Uterus (tissue), 4 donors: Measurements from ENCODE around the gene STAT1. TPM values are rescaled to one million over a fixed set of nuclear protein-coding genes. Genes with fewer than 3 reads are reported as not detected.

ENCODE experiments used
- DNase-seq, 2 donors: peaks; one replicate each; pipeline ENCODE4 v3.0.0-alpha.2; 2019 to 2020
- H3K27ac ChIP-seq, 2 donors: fragments of 200-600 bp; sonication (generic); 1 replicate in 1 of 2; 2 replicates in 1 of 2; pipeline ENCODE4 v1.5.1; 2016 to 2018
- H3K27me3 ChIP-seq, 2 donors: fragments of 200-600 bp; sonication (generic); one replicate each; pipeline ENCODE4 v1.5.1; 2018 to 2019; ENCODE audit warnings: control low read depth in 1 of 2
- H3K36me3 ChIP-seq, 2 donors: fragments of 200-600 bp; sonication (generic); one replicate each; pipeline ENCODE4 v1.5.1; 2019; ENCODE audit warnings: control low read depth in 1 of 2
- H3K4me1 ChIP-seq, 2 donors: fragments of 200-600 bp; sonication (generic); one replicate each; pipeline ENCODE4 v1.5.1; 2018 to 2019; ENCODE audit warnings: control low read depth in 1 of 2
- H3K4me3 ChIP-seq, 2 donors: fragments of 200-600 bp; sonication (generic); 1 replicate in 1 of 2; 2 replicates in 1 of 2; pipeline ENCODE4 v1.5.1; 2018 to 2019; ENCODE audit warnings: mild to moderate bottlenecking in 1 of 2
- H3K9me3 ChIP-seq, 2 donors: fragments of 200-600 bp; sonication (generic); one replicate each; pipeline ENCODE4 v1.5.1; 2019; ENCODE audit warnings: control low read depth in 1 of 2
- CTCF ChIP-seq, 4 experiments: fragments of 200-600 bp in 2 of 4; fragments of 450-650 bp in 2 of 4; sonication (generic) in 2 of 4; IDR thresholded peaks; one replicate each; pipeline ENCODE4 v1.5.1; 2016 to 2019; ENCODE audit warnings: antibody characterized with exemption in 4 of 4, mild to moderate bottlenecking in 2 of 4, moderate library complexity in 1 of 4
- POLR2A ChIP-seq, 2 donors: fragments of 450-650 bp; IDR thresholded peaks; one replicate each; pipeline ENCODE4 v1.6.1; 2016; ENCODE audit warnings: antibody characterized with exemption in 2 of 2, mild to moderate bottlenecking in 1 of 2, moderate library complexity in 1 of 2
- intact Hi-C: fragments of 100-400 bp; cut with DNase I; formaldehyde crosslinking; loops from one replicate; pipeline ENCODE4 v1.15.1; 2023; ENCODE audit warnings: low total_unique reads
- total RNA-seq, 4 donors: library from RNA; depleted of rRNA in 3 of 4; stranded (reverse); fragments of >200 nt in 3 of 4; gene quantifications; one replicate each; pipeline versions ENCODE4 v1.1.0 to v1.2.4, GENCODE V29; 2014 to 2023
- donor health status: DM: yes; HTN: yes; CAD: no.

The STAT1 gene
- total RNA-seq, 4 donors from 2014 or later, result 20.7 to 83.0 (median 56.1) TPM

- no peak for TF ChIP-seq CTCF (IDR thresholded peaks at IDR 0.05)
- no peak for TF ChIP-seq POLR2A (IDR thresholded peaks at IDR 0.05)
- Histone ChIP-seq H3K9me3 (no peaks in the 10 kb centered on the region), H3K27me3 (no peaks in the 10 kb centered on the region), H3K27ac (no peak overlapping the region), H3K4me1 (no peaks in the 10 kb centered on the region), H3K36me3 (no peaks in the 10 kb centered on the region), H3K4me3 (no peak overlapping the region)
- no peak for DNase-seq
- intact Hi-C loops, result no loop called here
Measured at GRCh38 chr2:190977505-190977904, 36.5 kb downstream of the STAT1 start.

GRCh38 chr2:190976521-190976920 lies 37.5 kb downstream of the STAT1 start:
- Histone ChIP-seq H3K27ac (no peak overlapping the region), H3K9me3 (no peaks in the 10 kb centered on the region), H3K36me3 (no peaks in the 10 kb centered on the region), H3K27me3 (no peaks in the 10 kb centered on the region), H3K4me3 (no peak overlapping the region), H3K4me1 (no peaks in the 10 kb centered on the region)
- no peak for DNase-seq
- TF ChIP-seq POLR2A (IDR thresholded peaks at IDR 0.05), result no peak
- intact Hi-C loops, result no loop called here

- H3K4me1 ChIP-seq, result no peaks in the 10 kb centered on the region
- no peaks in the 10 kb centered on the region for H3K27me3 ChIP-seq
- TF ChIP-seq POLR2A (IDR thresholded peaks at IDR 0.05) (no peak), CTCF (IDR thresholded peaks at IDR 0.05) (no peak)
- no peak overlapping the region for H3K27ac ChIP-seq
- no peak overlapping the region for H3K4me3 ChIP-seq
- no peak for DNase-seq
- intact Hi-C loops, result no loop called here
- H3K9me3 ChIP-seq, result no peaks in the 10 kb centered on the region
- H3K36me3 ChIP-seq, result no peaks in the 10 kb centered on the region
Measured at GRCh38 chr2:190974629-190975361, 39.2 kb downstream of the STAT1 start.

- Histone ChIP-seq H3K27me3 (no peaks in the 10 kb centered on the region), H3K36me3 (no peaks in the 10 kb centered on the region), H3K27ac (no peak overlapping the region), H3K4me3 (no peak overlapping the region), H3K9me3 (no peaks in the 10 kb centered on the region), H3K4me1 (no peaks in the 10 kb centered on the region)
- TF ChIP-seq POLR2A (IDR thresholded peaks at IDR 0.05) (no peak), CTCF (IDR thresholded peaks at IDR 0.05) (no peak)
- no peak for DNase-seq
- intact Hi-C loops, result no loop called here
Measured at GRCh38 chr2:190973726-190974628, 40.0 kb downstream of the STAT1 start.

GRCh38 chr2:190973262-190973661 lies 40.7 kb downstream of the STAT1 start:
- no peaks in the 10 kb centered on the region for H3K27me3 ChIP-seq
- TF ChIP-seq CTCF (IDR thresholded peaks at IDR 0.05) (no peak), POLR2A (IDR thresholded peaks at IDR 0.05) (no peak)
- intact Hi-C loops, result no loop called here
- no peak overlapping the region for H3K4me3 ChIP-seq
- H3K36me3 ChIP-seq, result no peaks in the 10 kb centered on the region
- H3K4me1 ChIP-seq, result no peaks in the 10 kb centered on the region
- no peak overlapping the region for H3K27ac ChIP-seq
- H3K9me3 ChIP-seq, result no peaks in the 10 kb centered on the region
- no peak for DNase-seq
